HepG2 (cell line): ENCODE data around the gene SDK2. TPM values are rescaled to one million over a fixed set of nuclear protein-coding genes. Genes with fewer than 3 reads are reported as not detected.

Experiments used
- ATAC-seq: fragments of 200-7000 bp; cut with Tn5 transposase; 3 replicates; pipeline ENCODE4 v1.9.1; 2020; ENCODE audit warnings: mild to moderate bottlenecking, moderate library complexity
- BruUV-seq: library from RNA; stranded (reverse); fragments of 400-500 nt; replicated peaks from 2 replicates; lab custom pipeline; 2021; lab: Mats Ljungman, UMichigan
- CTCF ChIA-PET: fragments of 300-600 bp; formaldehyde crosslinking; extraction: SDS; loops from one replicate; lab custom pipeline; 2021; ENCODE audit warnings: low total read pairs, inconsistent platforms, low intra/inter-chr PET ratio; lab: Yijun Ruan, JAX
- POLR2A ChIA-PET: fragments of 350-600 bp; sonication (Branson Sonifier 250); formaldehyde crosslinking; loops from one replicate; lab custom pipeline; 2020; ENCODE audit warnings: antibody characterized with exemption, inconsistent platforms; lab: Yijun Ruan, JAX
- DNase-seq: peaks from one replicate; pipeline ENCODE4 v3.0.0-alpha.2; 2015; ENCODE audit warnings: low spot score
- FAIRE-seq: peaks from 3 replicates; lab custom pipeline; 2011; peaks lifted over from hg19 to GRCh38; lab: Jason Lieb, UNC
- H2AFZ ChIP-seq: one replicate; pipeline ENCODE4 v1.6.1; 2011; ENCODE audit warnings: low read length, inconsistent platforms
- H3K27ac ChIP-seq: fragments of 300-600 bp; 3 replicates; pipeline ENCODE4 v1.8.0; 2011; ENCODE audit warnings: mixed run types, mild to moderate bottlenecking, mixed read lengths, low read length, inconsistent platforms; ENCODE audit not compliant: insufficient read depth; ENCODE audit errors: extremely low read length
- H3K27me3 ChIP-seq, 2 experiments: fragments of 200-600 bp in 1 of 2; 2 replicates in 1 of 2; 3 replicates in 1 of 2; pipeline versions ENCODE4 v1.6.0 to v1.8.0; 2011; ENCODE audit warnings: low read length in 2 of 2, mild to moderate bottlenecking in 2 of 2, moderate library complexity in 2 of 2, inconsistent platforms in 1 of 2; ENCODE audit not compliant: insufficient read depth in 2 of 2, control insufficient read depth in 1 of 2
- H3K36me3 ChIP-seq, 2 experiments: fragments of 200-600 bp in 1 of 2; replicated peaks in 1 of 2; 2 replicates in 1 of 2; 3 replicates in 1 of 2; pipeline versions ENCODE4 v1.5.1 to v1.8.0; 2011; ENCODE audit warnings: low read length in 2 of 2, inconsistent platforms in 1 of 2; ENCODE audit not compliant: insufficient read depth in 2 of 2, control insufficient read depth in 1 of 2
- H3K4me1 ChIP-seq: 2 replicates; pipeline ENCODE4 v1.5.1; 2012; ENCODE audit warnings: low read length, inconsistent platforms; ENCODE audit not compliant: insufficient read depth
- H3K4me2 ChIP-seq: 2 replicates; pipeline ENCODE4 v1.6.0; 2011; ENCODE audit warnings: low read depth, low read length, inconsistent platforms
- H3K4me3 ChIP-seq, 3 experiments: fragments of 200-600 bp in 1 of 3; sonication (generic), shearing (Covaris generic) in 1 of 3; replicated peaks in 1 of 3; 2 replicates each; pipeline ENCODE4 v1.5.1; 2011 to 2016; ENCODE audit warnings: low read length in 3 of 3, inconsistent platforms in 2 of 3, low read depth in 2 of 3, mild to moderate bottlenecking in 2 of 3, control low read depth in 1 of 3, mixed read lengths in 1 of 3; ENCODE audit not compliant: insufficient read depth in 1 of 3
- H3K79me2 ChIP-seq: one replicate; pipeline ENCODE4 v1.6.1; 2011; ENCODE audit warnings: low read length, inconsistent platforms; ENCODE audit not compliant: insufficient read depth
- H3K9ac ChIP-seq: 2 replicates; pipeline ENCODE4 v1.6.0; 2011; ENCODE audit warnings: mild to moderate bottlenecking, low read depth, low read length, inconsistent platforms; ENCODE audit not compliant: insufficient read depth
- H3K9me3 ChIP-seq: 2 replicates; pipeline ENCODE4 v1.5.1; 2012; ENCODE audit warnings: mild to moderate bottlenecking, low read length
- H4K20me1 ChIP-seq: 2 replicates; pipeline ENCODE4 v1.6.0; 2011; ENCODE audit warnings: inconsistent platforms, mild to moderate bottlenecking, low read length, moderate library complexity; ENCODE audit not compliant: insufficient read depth
- ATF6 ChIP-seq: sonication (generic); formaldehyde crosslinking; conservative IDR thresholded peaks from 2 replicates; pipeline ENCODE4 v1.4.0; 2020; ENCODE audit warnings: missing genetic modification reagents
- DMAP1 ChIP-seq: IDR thresholded peaks from 2 replicates; pipeline ENCODE4 v1.6.1; 2016
- FOSL2 ChIP-seq: sonication (generic); formaldehyde crosslinking; IDR thresholded peaks from 2 replicates; pipeline ENCODE4 v1.4.0; 2020; ENCODE audit warnings: missing genetic modification reagents
- GFI1 ChIP-seq: sonication (generic); formaldehyde crosslinking; IDR thresholded peaks from 2 replicates; pipeline ENCODE4 v1.5.0; 2020; ENCODE audit warnings: missing genetic modification reagents, mild to moderate bottlenecking, borderline replicate concordance
- MZF1 ChIP-seq: sonication (generic); formaldehyde crosslinking; IDR thresholded peaks from 2 replicates; pipeline ENCODE4 v1.8.1; 2023; ENCODE audit warnings: mild to moderate bottlenecking, missing genetic modification reagents, borderline replicate concordance
- PITX1 ChIP-seq: sonication (generic); formaldehyde crosslinking; IDR thresholded peaks from 2 replicates; pipeline ENCODE4 v1.5.1; 2020; ENCODE audit warnings: mild to moderate bottlenecking, missing genetic modification reagents
- SAP130 ChIP-seq: IDR thresholded peaks from 2 replicates; pipeline ENCODE4 v1.6.1; 2016; ENCODE audit warnings: low read depth
- SOX6 ChIP-seq, 2 experiments: fragments of 450-650 bp in 1 of 2; sonication (generic) in 1 of 2; formaldehyde crosslinking in 1 of 2; IDR thresholded peaks; 2 replicates each; pipeline versions ENCODE4 v1.4.0 to v1.6.1; 2017 to 2020; ENCODE audit warnings: antibody characterized with exemption in 1 of 2, mild to moderate bottlenecking in 1 of 2, missing genetic modification reagents in 1 of 2
- U2AF1 ChIP-seq: fragments of 200-400 bp; formaldehyde crosslinking; optimal IDR thresholded peaks from 2 replicates; pipeline ENCODE3; 2017; ENCODE audit warnings: mild to moderate bottlenecking, low read depth, low read length
- ZFP90 ChIP-seq: sonication (generic); formaldehyde crosslinking; IDR thresholded peaks from 2 replicates; pipeline ENCODE4 v1.8.0; 2022; ENCODE audit warnings: missing genetic modification reagents, mild to moderate bottlenecking, inconsistent platforms, borderline replicate concordance
- ZFY ChIP-seq: sonication (generic); formaldehyde crosslinking; IDR thresholded peaks from 2 replicates; pipeline ENCODE4 v1.4.0; 2020; ENCODE audit warnings: missing genetic modification reagents
- ZNF256 ChIP-seq: sonication (generic); formaldehyde crosslinking; conservative IDR thresholded peaks from 2 replicates; pipeline ENCODE4 v1.4.0; 2020; ENCODE audit warnings: missing genetic modification reagents
- ZNF576 ChIP-seq: sonication (generic); formaldehyde crosslinking; IDR thresholded peaks from 2 replicates; pipeline ENCODE4 v1.4.0; 2020; ENCODE audit warnings: mild to moderate bottlenecking, missing genetic modification reagents
- ZNF652 ChIP-seq: IDR thresholded peaks from 2 replicates; pipeline ENCODE4 v1.6.1; 2016; ENCODE audit warnings: low read depth, borderline replicate concordance
- ZNF83 ChIP-seq: sonication (generic); formaldehyde crosslinking; IDR thresholded peaks from 2 replicates; pipeline ENCODE4 v1.4.0; 2020; ENCODE audit warnings: missing genetic modification reagents, mild to moderate bottlenecking, borderline replicate concordance
- WGBS: methylation state at CpG from one replicate; pipeline ENCODE4 v1.1.6; 2017; ENCODE audit warnings: low lambda C conversion rate; 5-methylcytosine and 5-hydroxymethylcytosine counted together
- in situ Hi-C: cut with HindIII; loops from 2 replicates; pipeline ENCODE4 v1.10.0; 2017; ENCODE audit warnings: low pct_unique_long_range_greater_than_20kb; ENCODE audit not compliant: extremely low pct_ligation_motif_present
- intact Hi-C: fragments of 100-400 bp; cut with micrococcal nuclease; formaldehyde crosslinking; loops from one replicate; pipeline ENCODE4 v1.10.0; 2022; ENCODE audit not compliant: unreplicated experiment
- polyA plus RNA-seq, 8 experiments: library from polyadenylated mRNA; depleted of rRNA in 3 of 8; stranded (reverse) in 7 of 8; unstranded in 1 of 8; fragments of >200 nt; fragmentation: Illumina TruSeq in 4 of 8; extraction: Trizol in 4 of 8; gene quantifications; 2 replicates each; pipeline versions ENCODE4 v1.2.1 to v1.2.3, GENCODE V29; 2011 to 2016; ENCODE audit warnings: low read depth in 4 of 8, missing spikeins in 1 of 8, mixed read lengths in 1 of 8; ENCODE audit not compliant: insufficient read depth in 1 of 8
- total RNA-seq, 5 experiments: library from RNA; depleted of rRNA; stranded (reverse); fragments of >200 nt; fragmentation: Illumina TruSeq; extraction: Trizol; gene quantifications; 2 replicates each; pipeline ENCODE4 v1.2.3, GENCODE V29; 2016; ENCODE audit warnings: low read depth in 1 of 5
- TF ChIP-seq, protein P1 (sequence below): sonication (generic); formaldehyde crosslinking; IDR thresholded peaks from 2 replicates; pipeline ENCODE4 v1.5.1; 2020; ENCODE audit warnings: mild to moderate bottlenecking, missing genetic modification reagents, moderate library complexity

The SDK2 gene
- total and polyA plus RNA-seq, 2 of the 13 experiments (the other 11 are each of a cell fraction or from before 2014, with no cell fraction given): not detected

GRCh38 chr17:73292031-73292531 is 352.2 kb downstream of the SDK2 start (continued):
- no peak for TF ChIP-seq SOX6 (IDR thresholded peaks at IDR 0.05)
- no peak for TF ChIP-seq SOX6 (CRISPR knock-in tag; IDR thresholded peaks at IDR 0.05)
- no peak for TF ChIP-seq ZNF256 (CRISPR knock-in tag)

- DNase-seq (no peak), FAIRE-seq (no peak), ATAC-seq (no peak)
- H3K27ac ChIP-seq: peak overlapping the region; percentile 15
- 69% methylated on average over 5 of the region's 8 CpGs for WGBS
- BruUV-seq: no TSS peak
- H3K4me2 ChIP-seq: no peak overlapping the region
- intact Hi-C loops: no loop called here
- no peaks in the 10 kb centered on the region for H3K27me3 ChIP-seq
- no peak overlapping the region for H3K9ac ChIP-seq
- ChIA-PET CTCF (no interaction called here), POLR2A (interaction anchor here (1.5 to 5.1 kb wide), 4 partner anchors 17 to 59 kb away, joined by 3 to 43 read pairs (median 11); partner anchors contain the start of gene CPSF4L)
- H3K79me2 ChIP-seq: peaks cover 75% of the 10 kb centered on the region
- H3K9me3 ChIP-seq: no peaks in the 10 kb centered on the region
- peaks cover 39% of the 10 kb centered on the region; the same call in 1 of the 2 replicates for H4K20me1 ChIP-seq
- in situ Hi-C loops: loop anchor here (25.0 kb wide), 1 partner anchor 1146 kb away; the partner anchor contains the start of gene GPRC5C
- H3K4me1 ChIP-seq: peaks cover 95% of the 10 kb centered on the region
- peaks cover 11 to 18% of the 10 kb centered on the region in 2 experiments for H3K36me3 ChIP-seq
- H3K4me3 ChIP-seq: no peak overlapping the region; a peak in 1 of 6 replicates
- H2AFZ ChIP-seq: no peak overlapping the region
- TF ChIP-seq MZF1: no peak
- 0 out of 2 replicates have a peak, but pooled peaks have one; percentile 10 for TF ChIP-seq PITX1 (CRISPR knock-in tag)
- TF ChIP-seq ZNF83: no peak
- no peak for TF ChIP-seq ZNF576 (CRISPR knock-in tag)
- TF ChIP-seq ZFY: 0 out of 2 replicates have a peak, but pooled peaks have one; percentile 24
- peak; percentile 79 for TF ChIP-seq FOSL2 (CRISPR knock-in tag)
- TF ChIP-seq, protein P1, sequence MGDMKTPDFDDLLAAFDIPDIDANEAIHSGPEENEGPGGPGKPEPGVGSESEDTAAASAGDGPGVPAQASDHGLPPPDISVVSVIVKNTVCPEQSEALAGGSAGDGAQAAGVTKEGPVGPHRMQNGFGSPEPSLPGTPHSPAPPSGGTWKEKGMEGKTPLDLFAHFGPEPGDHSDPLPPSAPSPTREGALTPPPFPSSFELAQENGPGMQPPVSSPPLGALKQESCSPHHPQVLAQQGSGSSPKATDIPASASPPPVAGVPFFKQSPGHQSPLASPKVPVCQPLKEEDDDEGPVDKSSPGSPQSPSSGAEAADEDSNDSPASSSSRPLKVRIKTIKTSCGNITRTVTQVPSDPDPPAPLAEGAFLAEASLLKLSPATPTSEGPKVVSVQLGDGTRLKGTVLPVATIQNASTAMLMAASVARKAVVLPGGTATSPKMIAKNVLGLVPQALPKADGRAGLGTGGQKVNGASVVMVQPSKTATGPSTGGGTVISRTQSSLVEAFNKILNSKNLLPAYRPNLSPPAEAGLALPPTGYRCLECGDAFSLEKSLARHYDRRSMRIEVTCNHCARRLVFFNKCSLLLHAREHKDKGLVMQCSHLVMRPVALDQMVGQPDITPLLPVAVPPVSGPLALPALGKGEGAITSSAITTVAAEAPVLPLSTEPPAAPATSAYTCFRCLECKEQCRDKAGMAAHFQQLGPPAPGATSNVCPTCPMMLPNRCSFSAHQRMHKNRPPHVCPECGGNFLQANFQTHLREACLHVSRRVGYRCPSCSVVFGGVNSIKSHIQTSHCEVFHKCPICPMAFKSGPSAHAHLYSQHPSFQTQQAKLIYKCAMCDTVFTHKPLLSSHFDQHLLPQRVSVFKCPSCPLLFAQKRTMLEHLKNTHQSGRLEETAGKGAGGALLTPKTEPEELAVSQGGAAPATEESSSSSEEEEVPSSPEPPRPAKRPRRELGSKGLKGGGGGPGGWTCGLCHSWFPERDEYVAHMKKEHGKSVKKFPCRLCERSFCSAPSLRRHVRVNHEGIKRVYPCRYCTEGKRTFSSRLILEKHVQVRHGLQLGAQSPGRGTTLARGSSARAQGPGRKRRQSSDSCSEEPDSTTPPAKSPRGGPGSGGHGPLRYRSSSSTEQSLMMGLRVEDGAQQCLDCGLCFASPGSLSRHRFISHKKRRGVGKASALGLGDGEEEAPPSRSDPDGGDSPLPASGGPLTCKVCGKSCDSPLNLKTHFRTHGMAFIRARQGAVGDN (CRISPR knock-in tag): peak; percentile 19; the same call in 1 of the 2 replicates
- TF ChIP-seq ATF6 (CRISPR knock-in tag): no peak
- 0 out of 2 replicates have a peak, but pooled peaks have one; percentile 24 for TF ChIP-seq GFI1 (CRISPR knock-in tag)
- TF ChIP-seq SAP130 (CRISPR knock-in tag): 0 out of 2 replicates have a peak, but pooled peaks have one; percentile 16
- no peak for TF ChIP-seq ZNF652 (CRISPR knock-in tag)
- peak; percentile 53 for TF ChIP-seq U2AF1
- TF ChIP-seq DMAP1 (CRISPR knock-in tag): no peak
- TF ChIP-seq ZFP90 (CRISPR knock-in tag): 0 out of 2 replicates have a peak, but pooled peaks have one; percentile 32
Measured at GRCh38 chr17:73291260-73291801, 352.9 kb downstream of the SDK2 start.
